Stimulated activated effector memory CD8-positive, alpha-beta T cell treated with anti-CD3 and anti-CD28 coated beads, Interleukin-12 subunit alpha, Interleukin-12 subunit beta, amount 100 ng/mL, for 72 hours (primary cell): Measurements from ENCODE around the gene SMAGP.
A peak's percentile ranks its signal among the peaks of the same experiment; 100 is the strongest.
"Not testable (repeated sequence)": the region's sequence is repeated elsewhere in the genome, so short reads cannot be mapped to it uniquely, and the experiment has no call there.

Experiments
- ATAC-seq: fragments of 150-1000 bp; cut with Tn5 transposase; 2 replicates; pipeline ENCODE4 v1.10.0; 2021
- DNase-seq, 2 donors: peaks; one replicate each; pipeline ENCODE4 v3.0.0; 2021 to 2022; ENCODE audit warnings: low spot score in 2 of 2
- H3K27ac Mint-ChIP-seq: one replicate; pipeline ENCODE4 v1.8.0; 2022; ENCODE audit warnings: mild to moderate bottlenecking, mixed read lengths
- H3K36me3 Mint-ChIP-seq: one replicate; pipeline ENCODE4 v1.8.0; 2022; ENCODE audit warnings: mild to moderate bottlenecking, mixed read lengths
- H3K4me1 Mint-ChIP-seq: one replicate; pipeline ENCODE4 v1.8.0; 2022; ENCODE audit warnings: mixed read lengths
- H3K4me3 Mint-ChIP-seq: one replicate; pipeline ENCODE4 v1.8.0; 2022; ENCODE audit warnings: mild to moderate bottlenecking, mixed read lengths
- H3K9me3 Mint-ChIP-seq: one replicate; pipeline ENCODE4 v1.8.0; 2022; ENCODE audit warnings: mixed read lengths

SMAGP gene

GRCh38 chr12:51222461-51222860 is 47.8 kb downstream of the SMAGP start:
- peaks cover 15% of the 10 kb centered on the region for H3K4me1 Mint-ChIP-seq
- no peaks in the 10 kb centered on the region for H3K9me3 Mint-ChIP-seq
- H3K4me3 Mint-ChIP-seq, result no peak overlapping the region
- no peak for ATAC-seq
- H3K27ac Mint-ChIP-seq, result no peak overlapping the region
- no peak for DNase-seq
- peaks cover 11% of the 10 kb centered on the region for H3K36me3 Mint-ChIP-seq

GRCh38 chr12:51219857-51220256 is 50.4 kb downstream of the SMAGP start:
- peaks cover 20% of the 10 kb centered on the region for H3K4me1 Mint-ChIP-seq
- H3K36me3 Mint-ChIP-seq, result peaks cover 11% of the 10 kb centered on the region
- H3K9me3 Mint-ChIP-seq, H3K27ac Mint-ChIP-seq, ATAC-seq, H3K4me3 Mint-ChIP-seq, DNase-seq: not testable (repeated sequence)

DNA sequence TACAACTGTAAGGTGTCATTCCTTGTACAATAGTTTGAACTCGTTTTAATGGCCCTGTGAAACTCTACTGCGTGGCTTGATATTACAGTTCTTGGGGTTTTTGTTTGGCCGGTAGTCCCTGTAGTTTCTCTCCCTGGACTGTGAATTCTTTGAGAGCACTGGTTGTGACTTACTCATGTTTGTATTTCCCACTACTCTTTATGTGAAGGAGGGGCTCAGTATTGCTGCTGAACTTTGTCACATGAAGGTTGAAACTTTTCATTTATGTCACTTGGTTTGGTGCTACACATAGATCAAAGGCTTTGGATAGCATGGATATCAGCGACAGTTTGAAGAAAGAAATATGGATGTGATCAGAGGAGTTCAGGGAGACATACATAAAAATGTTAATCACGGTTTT is 50.9 kb downstream of the SMAGP start:
- H3K4me1 Mint-ChIP-seq, result peaks cover 22% of the 10 kb centered on the region
- peak overlapping the region; percentile 95 for H3K27ac Mint-ChIP-seq
- H3K36me3 Mint-ChIP-seq, result peaks cover 11% of the 10 kb centered on the region

GRCh38 chr12:51218607-51219161 is 51.5 kb downstream of the SMAGP start:
- peak overlapping the region; percentile 95 for H3K27ac Mint-ChIP-seq
- H3K4me1 Mint-ChIP-seq, result peaks cover 25% of the 10 kb centered on the region
- H3K36me3 Mint-ChIP-seq, result peaks cover 11% of the 10 kb centered on the region
- H3K9me3 Mint-ChIP-seq, result no peaks in the 10 kb centered on the region
- DNase-seq, result no peak
- ATAC-seq, result no peak
- H3K4me3 Mint-ChIP-seq, result peak overlapping the region; percentile 78

More for the DNA sequence above, 50.9 kb downstream of the SMAGP start:
- Mint-ChIP-seq H3K9me3 (no peaks in the 10 kb centered on the region), H3K4me3 (peak overlapping the region; percentile 78)
- DNase-seq (no peak), ATAC-seq (no peak)

- Mint-ChIP-seq H3K4me3 (peak within 1 kb of the TSS; percentile 78), H3K4me1 (peaks cover 25% of the 10 kb centered on the region), H3K27ac (peak within 1 kb of the TSS; percentile 95), H3K36me3 (peaks cover 11% of the 10 kb centered on the region), H3K9me3 (no peaks in the 10 kb centered on the region)
- ATAC-seq (peak; percentile 88), DNase-seq (peak; percentile 47 to 82)
These were observed 52.1 kb downstream of the SMAGP start, which contains the start of gene POU6F1 for GRCh38 chr12:51217968-51218606. Gene POU6F1, minus strand, starts transcription at chr12:51218062. Its CDS starts 11,226 bp downstream, at chr12:51206836.

DNA sequence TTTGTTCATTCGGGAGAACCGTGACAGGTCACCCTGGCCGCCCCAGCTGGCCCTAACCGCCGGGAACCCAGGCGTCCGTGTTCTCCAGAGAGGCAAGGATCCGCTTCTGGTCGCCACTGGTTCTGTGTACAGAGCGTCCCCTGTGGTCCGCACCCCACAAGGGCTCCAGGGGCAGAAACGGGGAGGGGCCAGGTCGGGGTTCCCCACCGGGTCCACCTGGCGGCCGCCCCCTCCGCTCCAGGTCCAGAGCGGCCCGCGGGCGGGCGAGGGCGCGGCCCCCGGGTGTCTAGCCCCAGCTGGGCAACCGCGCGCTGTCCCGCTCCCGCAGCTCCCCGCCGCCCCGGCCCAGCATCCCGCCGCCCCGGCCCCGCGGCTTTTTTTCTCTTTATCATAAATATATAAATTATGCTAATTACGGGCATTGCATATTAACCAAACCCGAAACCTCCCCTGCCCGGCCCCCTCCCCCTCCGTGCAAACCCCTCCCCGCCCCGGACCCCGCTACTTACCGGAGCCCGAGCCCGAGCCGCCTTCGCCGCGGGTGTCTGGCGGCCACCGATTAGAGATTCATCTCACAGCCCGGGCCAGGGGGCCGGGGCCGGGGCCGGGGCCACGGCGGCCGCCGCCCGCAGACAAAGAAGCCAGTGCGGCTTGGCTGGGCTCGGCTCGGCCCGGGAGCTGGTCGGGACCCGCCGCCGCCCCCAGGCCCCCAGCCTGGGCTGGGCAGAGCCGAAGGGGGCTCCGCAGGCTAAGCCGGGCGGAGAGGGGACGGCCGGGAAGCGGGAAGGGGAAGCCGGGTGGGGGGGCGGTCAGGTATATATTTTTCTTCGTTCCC is 52.9 kb downstream of the SMAGP start:
- DNase-seq (peak; percentile 30 to 73), ATAC-seq (peak; percentile 62)
- Mint-ChIP-seq H3K4me1 (peaks cover 25% of the 10 kb centered on the region), H3K9me3 (no peaks in the 10 kb centered on the region), H3K27ac (peak overlapping the region; percentile 95), H3K36me3 (peaks cover 11% of the 10 kb centered on the region), H3K4me3 (peak overlapping the region; percentile 78)

- Mint-ChIP-seq H3K36me3 (peaks cover 11% of the 10 kb centered on the region), H3K4me3 (peak overlapping the region; percentile 78), H3K4me1 (peaks cover 25% of the 10 kb centered on the region), H3K9me3 (no peaks in the 10 kb centered on the region), H3K27ac (peak overlapping the region; percentile 79)
- ATAC-seq (no peak), DNase-seq (no peak)
These were observed 53.6 kb downstream of the SMAGP start for GRCh38 chr12:51216642-51217041.

DNA sequence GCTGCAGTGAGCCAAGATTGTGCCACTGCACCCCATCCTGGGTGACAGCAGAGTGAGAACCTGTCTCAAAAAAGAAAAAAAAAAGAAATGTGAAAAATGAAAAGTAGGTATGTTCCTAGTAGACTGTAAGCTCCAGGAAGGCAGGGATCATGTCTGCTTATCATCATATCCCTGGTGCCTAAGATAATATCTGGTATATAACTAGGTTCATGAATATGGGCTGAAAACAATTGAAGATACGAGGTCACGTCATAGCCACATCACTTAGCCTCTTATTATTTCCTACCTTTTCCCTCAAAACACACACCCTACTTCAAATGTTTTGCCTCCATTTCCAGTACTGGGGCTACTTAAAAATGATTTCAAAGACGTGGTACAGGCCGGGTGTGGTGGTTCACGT is 55.3 kb downstream of the SMAGP start:
- H3K4me3 Mint-ChIP-seq, result no peak overlapping the region

GRCh38 chr12:51210690-51211395 is 59.4 kb downstream of the SMAGP start:
- no peak for ATAC-seq
- no peak for DNase-seq
- H3K4me3 Mint-ChIP-seq, result no peak overlapping the region
- no peaks in the 10 kb centered on the region for H3K36me3 Mint-ChIP-seq
- peak overlapping the region; percentile 39 for H3K27ac Mint-ChIP-seq
- H3K4me1 Mint-ChIP-seq, result peaks cover 4% of the 10 kb centered on the region
- no peaks in the 10 kb centered on the region for H3K9me3 Mint-ChIP-seq

More for the DNA sequence above, 55.3 kb downstream of the SMAGP start:
- H3K9me3 Mint-ChIP-seq, result no peaks in the 10 kb centered on the region
- H3K4me1 Mint-ChIP-seq, result peaks cover 25% of the 10 kb centered on the region
- H3K36me3 Mint-ChIP-seq, result peaks cover 11% of the 10 kb centered on the region
- ATAC-seq (no peak), DNase-seq (no peak)
- peak overlapping the region; percentile 67 for H3K27ac Mint-ChIP-seq

GRCh38 chr12:51209259-51209658 is 61.0 kb downstream of the SMAGP start:
- no peaks in the 10 kb centered on the region for H3K9me3 Mint-ChIP-seq
- no peak overlapping the region for H3K27ac Mint-ChIP-seq
- H3K36me3 Mint-ChIP-seq, result no peaks in the 10 kb centered on the region
- no peak overlapping the region for H3K4me3 Mint-ChIP-seq
- no peak for DNase-seq
- ATAC-seq, result no peak
- peaks cover 2% of the 10 kb centered on the region for H3K4me1 Mint-ChIP-seq

DNA sequence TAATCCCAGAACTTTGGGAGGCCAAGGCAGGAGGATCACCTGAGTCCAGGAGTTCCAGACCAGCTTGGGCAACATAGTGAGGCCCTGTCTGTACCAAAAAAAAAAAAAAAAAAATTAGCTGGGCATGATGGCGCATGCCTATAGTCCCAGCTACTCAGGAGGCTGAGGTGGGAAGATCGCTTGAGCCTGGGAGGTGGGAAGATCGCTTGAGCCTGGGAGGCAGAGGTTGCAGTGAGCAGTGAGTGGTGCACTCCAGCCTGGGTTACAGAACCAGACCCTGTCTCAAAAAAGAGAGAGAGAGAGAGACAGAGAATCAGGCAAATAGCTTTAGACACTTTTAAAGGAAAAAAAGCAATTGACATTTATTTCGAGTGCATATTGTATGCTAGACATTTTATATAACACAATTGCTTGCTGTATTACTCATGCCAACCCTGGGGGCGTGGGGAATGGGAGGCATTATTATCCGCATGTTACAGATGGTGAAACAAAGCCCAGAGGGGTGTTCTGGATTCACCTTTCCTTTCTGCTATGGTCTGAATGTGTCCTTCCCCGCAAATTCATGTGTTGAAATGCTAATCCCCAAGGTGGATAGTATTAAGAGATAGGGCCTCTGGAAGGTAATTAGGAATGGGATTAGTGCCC is 62.1 kb downstream of the SMAGP start:
- H3K36me3 Mint-ChIP-seq, result no peaks in the 10 kb centered on the region
- H3K9me3 Mint-ChIP-seq, result no peaks in the 10 kb centered on the region
- ATAC-seq (no peak), DNase-seq (no peak)
- H3K4me1 Mint-ChIP-seq, result no peaks in the 10 kb centered on the region
- H3K27ac Mint-ChIP-seq, result peak overlapping the region; percentile 27
- no peak overlapping the region for H3K4me3 Mint-ChIP-seq

GRCh38 chr12:51205350-51205749 is 64.9 kb downstream of the SMAGP start:
- DNase-seq, result no peak
- H3K4me3 Mint-ChIP-seq, result no peak overlapping the region
- no peaks in the 10 kb centered on the region for H3K4me1 Mint-ChIP-seq
- ATAC-seq, result no peak
- H3K27ac Mint-ChIP-seq, result no peak overlapping the region
- no peaks in the 10 kb centered on the region for H3K36me3 Mint-ChIP-seq
- H3K9me3 Mint-ChIP-seq, result no peaks in the 10 kb centered on the region

DNA sequence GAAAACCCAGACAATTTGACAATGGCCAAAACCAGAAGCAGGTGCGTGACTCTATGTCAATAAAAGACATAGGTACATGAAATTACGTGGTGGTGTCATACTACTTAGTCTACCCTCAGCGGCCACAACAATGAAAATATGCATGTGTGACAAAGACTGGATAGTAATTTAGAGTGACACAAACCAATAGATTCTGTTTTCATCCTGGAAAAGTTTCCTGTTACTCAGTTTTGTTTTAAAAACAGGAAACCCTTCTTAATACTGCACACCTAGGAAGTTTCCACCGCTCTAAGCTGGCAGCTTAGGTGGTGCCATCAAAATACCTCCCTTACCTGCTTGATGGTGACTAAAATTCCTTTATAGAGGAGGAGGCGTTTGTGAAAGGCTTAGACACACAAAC is 67.5 kb downstream of the SMAGP start:
- ATAC-seq (no peak), DNase-seq (no peak)
- H3K36me3 Mint-ChIP-seq, result no peaks in the 10 kb centered on the region
- no peaks in the 10 kb centered on the region for H3K9me3 Mint-ChIP-seq
- no peaks in the 10 kb centered on the region for H3K4me1 Mint-ChIP-seq
- no peak overlapping the region for H3K27ac Mint-ChIP-seq
- H3K4me3 Mint-ChIP-seq, result no peak overlapping the region

GRCh38 chr12:51200806-51201205 is 69.4 kb downstream of the SMAGP start:
- no peak for DNase-seq
- ATAC-seq, result no peak
- no peaks in the 10 kb centered on the region for H3K4me1 Mint-ChIP-seq
- no peak overlapping the region for H3K27ac Mint-ChIP-seq
- H3K36me3 Mint-ChIP-seq, result no peaks in the 10 kb centered on the region
- H3K9me3 Mint-ChIP-seq, result no peaks in the 10 kb centered on the region
- no peak overlapping the region for H3K4me3 Mint-ChIP-seq

DNA sequence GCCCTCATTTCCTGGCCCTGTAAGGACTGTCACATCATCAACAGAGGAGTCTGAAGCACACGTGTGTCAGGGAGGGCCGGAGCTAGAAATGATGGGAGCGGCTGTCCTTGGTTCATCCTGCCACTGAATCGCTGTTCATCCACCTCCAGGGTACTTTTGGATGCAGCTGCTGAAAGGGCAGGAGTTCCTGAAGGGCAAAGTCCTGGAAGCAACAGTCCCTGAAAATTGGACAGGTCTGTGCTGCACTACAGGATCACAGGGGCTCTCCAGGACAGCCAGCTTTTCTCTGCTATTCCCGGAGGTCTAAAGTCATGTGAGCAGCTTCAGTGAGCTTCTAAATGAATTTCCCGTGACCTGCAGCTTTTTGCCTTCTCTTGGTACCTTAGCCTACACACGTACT is 70.1 kb downstream of the SMAGP start:
- Mint-ChIP-seq H3K9me3 (no peaks in the 10 kb centered on the region), H3K36me3 (no peaks in the 10 kb centered on the region), H3K27ac (no peak overlapping the region), H3K4me1 (no peaks in the 10 kb centered on the region), H3K4me3 (no peak overlapping the region)
- no peak for ATAC-seq
- no peak for DNase-seq
